Thyroid gland (tissue), 4 donors: ENCODE data around the gene PDZRN3. TPM values are rescaled to one million over a fixed set of nuclear protein-coding genes. Genes with fewer than 3 reads are reported as not detected.

ENCODE experiments used
- DNase-seq, 2 donors: peaks; one replicate each; pipeline ENCODE4 v3.0.0-alpha.2; 2019
- H3K27ac ChIP-seq, 3 donors: fragments of 200-600 bp; sonication (generic); 1 replicate in 2 of 3; 2 replicates in 1 of 3; pipeline ENCODE4 v1.5.1; 2016 to 2019; ENCODE audit warnings: mild to moderate bottlenecking in 1 of 3, moderate library complexity in 1 of 3
- H3K27me3 ChIP-seq: fragments of 200-600 bp; sonication (generic); one replicate; pipeline ENCODE4 v1.5.1; 2019
- H3K36me3 ChIP-seq, 2 donors: fragments of 200-600 bp; sonication (generic); one replicate each; pipeline ENCODE4 v1.5.1; 2016 to 2019
- H3K4me1 ChIP-seq, 2 donors: fragments of 200-600 bp; sonication (generic); one replicate each; pipeline ENCODE4 v1.5.1; 2017 to 2019
- H3K4me3 ChIP-seq, 3 donors: fragments of 200-600 bp; sonication (generic); replicated peaks in 1 of 3; 1 replicate in 2 of 3; 2 replicates in 1 of 3; pipeline ENCODE4 v1.5.1; 2016; ENCODE audit warnings: mild to moderate bottlenecking in 1 of 3
- H3K9me3 ChIP-seq: fragments of 200-600 bp; sonication (generic); one replicate; pipeline ENCODE4 v1.5.1; 2017
- CTCF ChIP-seq, 6 experiments: fragments of 200-600 bp in 3 of 6; fragments of 450-650 bp in 3 of 6; sonication (generic) in 3 of 6; IDR thresholded peaks; one replicate each; pipeline ENCODE4 v1.5.1; 2016 to 2019; ENCODE audit warnings: antibody characterized with exemption in 6 of 6, mild to moderate bottlenecking in 2 of 6, inconsistent platforms in 1 of 6, moderate library complexity in 1 of 6
- POLR2A ChIP-seq, 2 donors: fragments of 450-650 bp; IDR thresholded peaks; one replicate each; pipeline ENCODE4 v1.6.1; 2017; ENCODE audit warnings: antibody characterized with exemption in 2 of 2, mild to moderate bottlenecking in 2 of 2, moderate library complexity in 1 of 2
- WGBS, 2 donors: methylation state at CpG; one replicate each; pipeline ENCODE4 v1.1.5; 2017; 5-methylcytosine and 5-hydroxymethylcytosine counted together
- intact Hi-C: fragments of 100-400 bp; cut with DNase I; formaldehyde crosslinking; loops from one replicate; pipeline ENCODE4 v1.15.1; 2023
- total RNA-seq, 4 donors: library from RNA; depleted of rRNA; stranded (reverse); fragments of >200 nt; gene quantifications; one replicate each; pipeline ENCODE4 v1.2.3, GENCODE V29; 2016

PDZRN3 gene
- total RNA-seq, 4 donors from 2014 or later: 4.4 to 8.3 (median 6.0) TPM

GRCh38 chr3:73591286-73591800, 33.4 kb downstream of the PDZRN3 start:
- TF ChIP-seq CTCF (IDR thresholded peaks at IDR 0.05) (no peak), POLR2A (IDR thresholded peaks at IDR 0.05) (no peak)
- intact Hi-C loops: no loop called here
- no peak for DNase-seq
- no peaks in the 10 kb centered on the region for H3K4me1 ChIP-seq
- H3K27me3 ChIP-seq: no peaks in the 10 kb centered on the region
- WGBS, 2 donors: 60 to 70% methylated on average over 3 of the region's 3 CpGs
- no peak overlapping the region for H3K4me3 ChIP-seq
- H3K27ac ChIP-seq: no peak overlapping the region
- no peaks in the 10 kb centered on the region for H3K9me3 ChIP-seq
- no peaks in the 10 kb centered on the region for H3K36me3 ChIP-seq

GRCh38 chr3:73586628-73587027, 38.1 kb downstream of the PDZRN3 start:
- 83 to 100% methylated on average over 1 of the region's 1 CpG for WGBS, 2 donors
- intact Hi-C loops: no loop called here
- Histone ChIP-seq H3K4me3 (no peak overlapping the region), H3K4me1 (no peaks in the 10 kb centered on the region), H3K27me3 (no peaks in the 10 kb centered on the region), H3K36me3 (no peaks in the 10 kb centered on the region), H3K9me3 (no peaks in the 10 kb centered on the region), H3K27ac (no peak overlapping the region)
- no peak for DNase-seq
- TF ChIP-seq CTCF (IDR thresholded peaks at IDR 0.05): no peak
- no peak for TF ChIP-seq POLR2A (IDR thresholded peaks at IDR 0.05)

GRCh38 chr3:73586190-73586589, 38.6 kb downstream of the PDZRN3 start:
- intact Hi-C loops: no loop called here
- WGBS, 2 donors: 92 to 97% methylated on average over 4 of the region's 4 CpGs
- H3K4me1 ChIP-seq: no peaks in the 10 kb centered on the region

GRCh38 chr3:73584873-73585272, 39.9 kb downstream of the PDZRN3 start:
- no peak for DNase-seq

More at GRCh38 chr3:73586190-73586589, 38.6 kb downstream of the PDZRN3 start:
- TF ChIP-seq CTCF (IDR thresholded peaks at IDR 0.05) (no peak), POLR2A (IDR thresholded peaks at IDR 0.05) (no peak)
- no peaks in the 10 kb centered on the region for H3K9me3 ChIP-seq
- H3K27me3 ChIP-seq: no peaks in the 10 kb centered on the region
- no peak for DNase-seq
- no peak overlapping the region for H3K27ac ChIP-seq
- H3K36me3 ChIP-seq: no peaks in the 10 kb centered on the region
- no peak overlapping the region for H3K4me3 ChIP-seq

GRCh38 chr3:73582535-73582934, 42.2 kb downstream of the PDZRN3 start:
- Histone ChIP-seq H3K9me3 (no peaks in the 10 kb centered on the region), H3K4me3 (no peak overlapping the region), H3K36me3 (no peaks in the 10 kb centered on the region), H3K27ac (no peak overlapping the region), H3K27me3 (no peaks in the 10 kb centered on the region), H3K4me1 (no peaks in the 10 kb centered on the region)
- WGBS, 2 donors: 90 to 92% methylated on average over 4 of the region's 4 CpGs
- TF ChIP-seq CTCF (IDR thresholded peaks at IDR 0.05): no peak
- TF ChIP-seq POLR2A (IDR thresholded peaks at IDR 0.05): no peak
- intact Hi-C loops: no loop called here
- no peak for DNase-seq

More at GRCh38 chr3:73584873-73585272, 39.9 kb downstream of the PDZRN3 start:
- no peak for TF ChIP-seq POLR2A (IDR thresholded peaks at IDR 0.05)
- H3K4me1 ChIP-seq: no peaks in the 10 kb centered on the region
- H3K9me3 ChIP-seq: no peaks in the 10 kb centered on the region
- H3K27ac ChIP-seq: no peak overlapping the region
- H3K4me3 ChIP-seq: no peak overlapping the region
- intact Hi-C loops: no loop called here
- H3K27me3 ChIP-seq: no peaks in the 10 kb centered on the region
- no peaks in the 10 kb centered on the region for H3K36me3 ChIP-seq
